22Rv1 (cell line): Measurements from ENCODE around the gene ADAMTS17.

Experiments
- H3K27ac ChIP-seq: fragments of 450-650 bp; 2 replicates; pipeline ENCODE4 v1.5.1; 2017
- CTCF ChIP-seq: fragments of 450-650 bp; IDR thresholded peaks from 2 replicates; pipeline ENCODE4 v1.5.1; 2017; ENCODE audit warnings: mild to moderate bottlenecking
- ZFX ChIP-seq: fragments of 450-650 bp; IDR thresholded peaks from 2 replicates; pipeline ENCODE4 v1.6.1; 2017; ENCODE audit warnings: antibody characterized with exemption, borderline replicate concordance

ADAMTS17 gene

GRCh38 chr15:100341750-100342560, at the start of gene ADAMTS17:
Gene ADAMTS17, minus strand, starts transcription at chr15:100341975. Its CDS starts 76 bp downstream, at chr15:100341899.
- TF ChIP-seq ZFX (no peak), CTCF (peak; percentile 94)
- H3K27ac ChIP-seq: no peak within 1 kb of the TSS

- TF ChIP-seq ZFX (no peak), CTCF (no peak)
- no peak overlapping the region for H3K27ac ChIP-seq
These were observed 43.7 kb upstream of the ADAMTS17 start for GRCh38 chr15:100385300-100386050.

GRCh38 chr15:100384108-100384410, 42.3 kb upstream of the ADAMTS17 start:
- no peak overlapping the region for H3K27ac ChIP-seq
- TF ChIP-seq ZFX (no peak), CTCF (peak; percentile 15; the same call in 1 of the 2 replicates)

GRCh38 chr15:100383302-100384107, 41.7 kb upstream of the ADAMTS17 start:
- no peak overlapping the region for H3K27ac ChIP-seq
- TF ChIP-seq ZFX (no peak), CTCF (peak; percentile 37)

- TF ChIP-seq CTCF: no peak
- no peak for TF ChIP-seq ZFX
- no peak overlapping the region for H3K27ac ChIP-seq
These were observed 32.2 kb upstream of the ADAMTS17 start for GRCh38 chr15:100373942-100374341.

- TF ChIP-seq CTCF (no peak), ZFX (no peak)
- no peak overlapping the region for H3K27ac ChIP-seq
These were observed 31.5 kb upstream of the ADAMTS17 start for GRCh38 chr15:100373120-100373896.
